Endodermal cell (in vitro differentiated cells): ENCODE measurements around the gene BLVRB. TPM values are rescaled to one million over a fixed set of nuclear protein-coding genes. Genes with fewer than 3 reads are reported as not detected.

Source experiments
- DNase-seq: peaks from one replicate; pipeline ENCODE4 v3.0.0-alpha.2; 2017
- H3K27ac ChIP-seq: 2 replicates; pipeline ENCODE4 v1.5.1; 2013; ENCODE audit warnings: mild to moderate bottlenecking, low read depth, low read length, moderate library complexity
- H3K27me3 ChIP-seq: 2 replicates; pipeline ENCODE4 v1.6.1; 2013; ENCODE audit warnings: mild to moderate bottlenecking, low read length, moderate library complexity; ENCODE audit not compliant: insufficient read depth, control insufficient read depth, poor library complexity, severe bottlenecking
- H3K36me3 ChIP-seq: 2 replicates; pipeline ENCODE4 v1.7.0; 2013; ENCODE audit warnings: mild to moderate bottlenecking, low read length, moderate library complexity; ENCODE audit not compliant: control insufficient read depth, insufficient read depth
- H3K4me1 ChIP-seq: one replicate; pipeline ENCODE4 v1.7.0; 2013; ENCODE audit warnings: low read length; ENCODE audit not compliant: control insufficient read depth, insufficient read depth
- H3K4me3 ChIP-seq: 2 replicates; pipeline ENCODE4 v1.5.1; 2013; ENCODE audit warnings: mild to moderate bottlenecking, low read length, moderate library complexity
- H3K9ac ChIP-seq: 2 replicates; pipeline ENCODE4 v1.6.1; 2013; ENCODE audit warnings: mild to moderate bottlenecking, low read length, moderate library complexity; ENCODE audit not compliant: poor library complexity, severe bottlenecking; ENCODE audit errors: extremely low read depth
- H3K9me3 ChIP-seq: 2 replicates; pipeline ENCODE4 v1.6.1; 2013; ENCODE audit warnings: mild to moderate bottlenecking, low read length, moderate library complexity; ENCODE audit not compliant: control insufficient read depth
- H3K27ac Mint-ChIP-seq: 2 replicates; pipeline ENCODE4 v1.8.0; 2020; ENCODE audit warnings: mixed read lengths
- H3K27me3 Mint-ChIP-seq: 2 replicates; pipeline ENCODE4 v1.8.0; 2021; ENCODE audit warnings: mild to moderate bottlenecking, mixed read lengths; ENCODE audit not compliant: insufficient read depth
- H3K36me3 Mint-ChIP-seq: 2 replicates; pipeline ENCODE4 v1.8.0; 2020; ENCODE audit warnings: low read depth, mixed read lengths
- H3K4me1 Mint-ChIP-seq: 2 replicates; pipeline ENCODE4 v1.8.0; 2020; ENCODE audit warnings: mixed read lengths
- H3K4me3 Mint-ChIP-seq: 2 replicates; pipeline ENCODE4 v1.8.0; 2020; ENCODE audit warnings: mild to moderate bottlenecking, moderate library complexity, mixed read lengths
- H3K9me3 Mint-ChIP-seq: 2 replicates; pipeline ENCODE4 v1.8.0; 2020; ENCODE audit warnings: mild to moderate bottlenecking, mixed read lengths
- CTCF ChIP-seq: fragments of 200-600 bp; sonication (generic); conservative IDR thresholded peaks from 2 replicates; pipeline ENCODE4 v1.5.0; 2021; ENCODE audit warnings: antibody characterized with exemption, mild to moderate bottlenecking
- WGBS, 2 experiments: methylation state at CpG; one replicate each; pipeline versions ENCODE4 v1.1.5 to v1.1.7; 2013; ENCODE audit warnings: missing lambda C conversion rate in 2 of 2, mixed read lengths in 1 of 2; ENCODE audit not compliant: insufficient coverage in 1 of 2, insufficient read length in 1 of 2; 5-methylcytosine and 5-hydroxymethylcytosine counted together
- total RNA-seq, 2 donors: library from RNA; stranded (reverse); fragmentation: NEBNext Ultra II Directional in 1 of 2; extraction: Animal tissue kit (Norgen Biotek cat#: 25700) in 1 of 2; gene quantifications; 2 replicates in 1 of 2; 3 replicates in 1 of 2; pipeline ENCODE4 v1.2.1, GENCODE V29; 2021

The BLVRB gene
- total RNA-seq, 2 donors from 2014 or later = 24.7 to 41.0 TPM

GRCh38 chr19:40506099-40506498 lies 40.6 kb upstream of the BLVRB start:
- no peaks in the 10 kb centered on the region for H3K4me1 ChIP-seq
- no peak for DNase-seq
- no peaks in the 10 kb centered on the region for H3K9me3 ChIP-seq
- H3K36me3 Mint-ChIP-seq = no peaks in the 10 kb centered on the region
- H3K4me1 Mint-ChIP-seq = no peaks in the 10 kb centered on the region
- H3K9ac ChIP-seq = no peak overlapping the region
- no peaks in the 10 kb centered on the region for H3K9me3 Mint-ChIP-seq
- H3K27ac ChIP-seq = no peak overlapping the region
- H3K4me3 Mint-ChIP-seq = no peak overlapping the region
- no peak overlapping the region for H3K27ac Mint-ChIP-seq
- H3K27me3 ChIP-seq = peaks cover 43% of the 10 kb centered on the region
- H3K27me3 Mint-ChIP-seq = peaks cover 67% of the 10 kb centered on the region
- no peak for TF ChIP-seq CTCF
- no peaks in the 10 kb centered on the region for H3K36me3 ChIP-seq
- WGBS, 2 experiments = 67 to 77% methylated on average over 8 to 9 of the region's 9 CpGs
- no peak overlapping the region for H3K4me3 ChIP-seq

GRCh38 chr19:40503320-40503695 lies 37.8 kb upstream of the BLVRB start:
- 80 to 83% methylated on average over 1 of the region's 1 CpG for WGBS, 2 experiments
- Mint-ChIP-seq H3K27ac (no peak overlapping the region), H3K27me3 (peaks cover 52% of the 10 kb centered on the region), H3K36me3 (no peaks in the 10 kb centered on the region), H3K4me3 (no peak overlapping the region), H3K9me3 (no peaks in the 10 kb centered on the region), H3K4me1 (no peaks in the 10 kb centered on the region)
- peaks cover 18% of the 10 kb centered on the region for H3K27me3 ChIP-seq
- no peak overlapping the region for H3K4me3 ChIP-seq
- H3K36me3 ChIP-seq = no peaks in the 10 kb centered on the region
- peak overlapping the region; percentile 38 for H3K27ac ChIP-seq
- no peaks in the 10 kb centered on the region for H3K9me3 ChIP-seq
- no peaks in the 10 kb centered on the region for H3K4me1 ChIP-seq
- no peak for TF ChIP-seq CTCF
- peak; percentile 54 for DNase-seq
- H3K9ac ChIP-seq = no peak overlapping the region

GRCh38 chr19:40502647-40503319 lies 37.2 kb upstream of the BLVRB start:
- H3K27ac ChIP-seq = peak overlapping the region; percentile 38
- H3K27me3 Mint-ChIP-seq = peaks cover 49% of the 10 kb centered on the region
- no peak overlapping the region for H3K27ac Mint-ChIP-seq
- H3K9ac ChIP-seq = no peak overlapping the region
- H3K36me3 Mint-ChIP-seq = no peaks in the 10 kb centered on the region
- peaks cover 16% of the 10 kb centered on the region for H3K27me3 ChIP-seq
- no peaks in the 10 kb centered on the region for H3K4me1 ChIP-seq
- peak; percentile 70 for TF ChIP-seq CTCF
- H3K4me3 ChIP-seq = no peak overlapping the region
- DNase-seq = peak; percentile 81
- no peaks in the 10 kb centered on the region for H3K9me3 Mint-ChIP-seq
- H3K36me3 ChIP-seq = no peaks in the 10 kb centered on the region
- WGBS, 2 experiments = 13 to 58% methylated on average over 4 to 6 of the region's 6 CpGs
- no peaks in the 10 kb centered on the region for H3K4me1 Mint-ChIP-seq
- no peaks in the 10 kb centered on the region for H3K9me3 ChIP-seq
- H3K4me3 Mint-ChIP-seq = no peak overlapping the region
